Type B pancreatic cell (in vitro differentiated cells): ENCODE results near the gene MCRIP2. TPM values are rescaled to one million over a fixed set of nuclear protein-coding genes. Genes with fewer than 3 reads are reported as not detected.

Experiments used
- DNase-seq: peaks from one replicate; pipeline ENCODE4 v3.0.0; 2021; ENCODE audit warnings: mixed read lengths; ENCODE audit not compliant: unreplicated experiment; ENCODE audit errors: extremely low spot score
- H3K27ac Mint-ChIP-seq: 2 replicates; pipeline ENCODE4 v1.8.0; 2021; ENCODE audit warnings: mild to moderate bottlenecking, mixed read lengths
- H3K27me3 Mint-ChIP-seq: 2 replicates; pipeline ENCODE4 v1.8.0; 2021; ENCODE audit warnings: mixed read lengths
- H3K36me3 Mint-ChIP-seq: 2 replicates; pipeline ENCODE4 v1.8.0; 2021; ENCODE audit warnings: mixed read lengths
- H3K4me1 Mint-ChIP-seq: one replicate; pipeline ENCODE4 v1.8.0; 2021; ENCODE audit warnings: mixed read lengths; ENCODE audit not compliant: unreplicated experiment
- H3K4me3 Mint-ChIP-seq: 2 replicates; pipeline ENCODE4 v1.8.0; 2021; ENCODE audit warnings: mild to moderate bottlenecking, mixed read lengths
- H3K9me3 Mint-ChIP-seq: 2 replicates; pipeline ENCODE4 v1.8.0; 2021; ENCODE audit warnings: mixed read lengths
- total RNA-seq: library from RNA; stranded (reverse); gene quantifications from 2 replicates; pipeline ENCODE4 v1.2.1, GENCODE V29; 2021; ENCODE audit warnings: low replicate concordance
- TF ChIP-seq, protein P1 (sequence below): fragments of 200-600 bp; sonication (generic); conservative IDR thresholded peaks from 2 replicates; pipeline ENCODE4 v1.5.0; 2021; ENCODE audit warnings: antibody characterized with exemption, mild to moderate bottlenecking

The MCRIP2 gene
- total RNA-seq, 1 donor from 2014 or later, result 36.8 TPM

DNA sequence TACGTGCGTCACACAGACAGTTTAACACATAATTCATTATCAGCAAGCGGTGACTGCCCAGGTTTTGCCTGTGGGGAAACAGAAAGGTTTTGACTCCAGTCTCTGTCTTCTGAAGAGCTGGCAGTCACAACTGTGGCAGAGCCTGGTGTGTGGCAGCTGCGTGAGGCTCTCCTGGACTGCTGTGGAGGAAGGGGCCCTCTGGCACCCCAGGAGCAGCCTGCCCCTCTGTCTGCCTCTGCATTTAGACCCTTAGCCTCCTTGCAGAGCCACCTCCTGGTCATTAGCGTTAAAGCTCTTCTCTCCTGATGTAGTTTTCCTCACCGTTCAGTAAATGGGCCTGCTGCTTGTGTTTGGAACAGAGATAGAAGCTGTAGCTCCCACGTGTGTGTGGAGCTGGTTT lies 40.8 kb upstream of the MCRIP2 start:
- Mint-ChIP-seq H3K36me3 (peaks cover 17% of the 10 kb centered on the region), H3K9me3 (no peaks in the 10 kb centered on the region), H3K4me3 (no peak overlapping the region), H3K4me1 (peaks cover 4% of the 10 kb centered on the region), H3K27me3 (no peaks in the 10 kb centered on the region), H3K27ac (no peak overlapping the region)
- TF ChIP-seq, protein P1, sequence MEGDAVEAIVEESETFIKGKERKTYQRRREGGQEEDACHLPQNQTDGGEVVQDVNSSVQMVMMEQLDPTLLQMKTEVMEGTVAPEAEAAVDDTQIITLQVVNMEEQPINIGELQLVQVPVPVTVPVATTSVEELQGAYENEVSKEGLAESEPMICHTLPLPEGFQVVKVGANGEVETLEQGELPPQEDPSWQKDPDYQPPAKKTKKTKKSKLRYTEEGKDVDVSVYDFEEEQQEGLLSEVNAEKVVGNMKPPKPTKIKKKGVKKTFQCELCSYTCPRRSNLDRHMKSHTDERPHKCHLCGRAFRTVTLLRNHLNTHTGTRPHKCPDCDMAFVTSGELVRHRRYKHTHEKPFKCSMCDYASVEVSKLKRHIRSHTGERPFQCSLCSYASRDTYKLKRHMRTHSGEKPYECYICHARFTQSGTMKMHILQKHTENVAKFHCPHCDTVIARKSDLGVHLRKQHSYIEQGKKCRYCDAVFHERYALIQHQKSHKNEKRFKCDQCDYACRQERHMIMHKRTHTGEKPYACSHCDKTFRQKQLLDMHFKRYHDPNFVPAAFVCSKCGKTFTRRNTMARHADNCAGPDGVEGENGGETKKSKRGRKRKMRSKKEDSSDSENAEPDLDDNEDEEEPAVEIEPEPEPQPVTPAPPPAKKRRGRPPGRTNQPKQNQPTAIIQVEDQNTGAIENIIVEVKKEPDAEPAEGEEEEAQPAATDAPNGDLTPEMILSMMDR, result peak; percentile 30
- no peak for DNase-seq

DNA sequence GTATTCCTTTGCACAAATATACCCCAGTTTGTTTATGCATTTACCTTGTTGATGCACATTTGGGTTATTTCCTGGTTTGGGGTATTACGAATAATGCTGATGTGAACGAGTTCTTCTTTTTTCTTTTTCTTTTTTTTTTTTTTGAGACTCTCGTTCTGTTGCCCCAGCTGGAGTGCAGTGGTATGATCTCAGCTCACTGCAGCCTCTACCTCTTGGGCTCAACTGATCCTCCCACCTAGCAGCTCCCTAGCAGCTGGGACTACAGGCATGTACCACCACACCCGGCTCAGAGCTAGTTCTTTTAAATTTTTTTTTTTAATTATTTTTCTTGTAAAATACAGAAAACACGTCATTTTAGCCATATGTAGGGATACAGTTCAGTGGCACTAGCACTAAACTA lies 37.7 kb upstream of the MCRIP2 start:
- Mint-ChIP-seq H3K4me1 (peaks cover 9% of the 10 kb centered on the region), H3K27ac (no peak overlapping the region), H3K9me3 (no peaks in the 10 kb centered on the region), H3K27me3 (no peaks in the 10 kb centered on the region), H3K36me3 (peaks cover 12% of the 10 kb centered on the region), H3K4me3 (no peak overlapping the region)
- DNase-seq, result no peak
- TF ChIP-seq, protein P1, result no peak

DNA sequence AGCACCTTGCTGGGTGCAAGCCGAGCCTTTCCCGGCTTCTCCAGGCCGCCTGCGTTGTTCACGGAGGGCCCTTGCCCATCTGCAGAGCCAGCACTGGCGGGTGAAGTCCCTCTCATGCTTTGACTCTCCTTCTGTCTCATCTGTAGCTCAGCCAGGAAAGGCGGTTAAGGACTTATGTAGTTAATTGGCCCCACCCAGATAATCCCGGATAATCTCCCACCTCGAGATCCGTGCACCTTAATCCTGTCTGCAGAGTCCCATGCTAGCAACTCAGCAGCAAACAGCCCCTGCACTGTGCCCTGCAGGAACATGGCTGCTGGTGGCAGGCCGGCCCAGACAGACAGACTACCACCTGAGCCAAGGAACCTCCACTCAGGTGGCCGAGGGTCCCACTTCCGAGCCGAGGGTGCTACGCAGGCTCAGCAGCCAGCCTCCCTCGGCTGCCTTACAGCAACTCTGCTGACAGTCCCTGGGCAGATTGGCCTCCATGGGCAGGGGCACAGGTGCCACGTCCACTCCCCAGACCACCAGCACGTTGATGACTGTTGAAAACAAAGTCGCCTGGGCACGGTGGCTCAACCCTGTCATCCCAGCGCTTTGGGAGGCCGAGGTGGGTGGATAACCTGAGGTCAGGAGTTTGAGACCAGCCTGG lies 34.8 kb upstream of the MCRIP2 start:
- H3K27me3 Mint-ChIP-seq, result no peaks in the 10 kb centered on the region
- no peak overlapping the region for H3K4me3 Mint-ChIP-seq
- TF ChIP-seq, protein P1, result no peak
- no peak overlapping the region for H3K27ac Mint-ChIP-seq
- peaks cover 13% of the 10 kb centered on the region for H3K4me1 Mint-ChIP-seq
- no peak for DNase-seq
- H3K9me3 Mint-ChIP-seq, result no peaks in the 10 kb centered on the region
- H3K36me3 Mint-ChIP-seq, result peaks cover 12% of the 10 kb centered on the region

DNA sequence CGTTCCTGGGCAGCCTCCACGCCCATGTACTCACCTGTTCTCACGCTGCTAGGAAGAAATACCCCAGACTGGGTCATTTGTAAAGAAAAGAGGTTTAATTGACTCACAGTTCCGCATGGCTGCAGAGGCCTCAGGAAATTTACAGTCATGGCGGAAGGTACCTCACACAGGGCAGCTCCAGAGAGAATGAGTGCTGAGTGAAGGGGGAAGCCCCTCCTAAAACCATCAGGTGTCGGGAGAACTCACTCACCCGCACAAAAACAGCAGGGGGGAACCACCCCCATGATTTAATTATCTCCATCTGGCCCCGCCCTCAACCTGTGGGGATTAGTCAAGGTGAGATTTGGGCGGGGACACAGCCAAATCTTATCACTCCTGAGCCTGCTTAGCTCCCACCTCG lies 33.6 kb upstream of the MCRIP2 start:
- H3K4me1 Mint-ChIP-seq, result peaks cover 13% of the 10 kb centered on the region
- no peak for DNase-seq
- H3K27me3 Mint-ChIP-seq, result no peaks in the 10 kb centered on the region
- no peak overlapping the region for H3K27ac Mint-ChIP-seq
- H3K36me3 Mint-ChIP-seq, result peaks cover 11% of the 10 kb centered on the region
- H3K9me3 Mint-ChIP-seq, result no peaks in the 10 kb centered on the region
- H3K4me3 Mint-ChIP-seq, result no peak overlapping the region
- TF ChIP-seq, protein P1, result no peak

DNA sequence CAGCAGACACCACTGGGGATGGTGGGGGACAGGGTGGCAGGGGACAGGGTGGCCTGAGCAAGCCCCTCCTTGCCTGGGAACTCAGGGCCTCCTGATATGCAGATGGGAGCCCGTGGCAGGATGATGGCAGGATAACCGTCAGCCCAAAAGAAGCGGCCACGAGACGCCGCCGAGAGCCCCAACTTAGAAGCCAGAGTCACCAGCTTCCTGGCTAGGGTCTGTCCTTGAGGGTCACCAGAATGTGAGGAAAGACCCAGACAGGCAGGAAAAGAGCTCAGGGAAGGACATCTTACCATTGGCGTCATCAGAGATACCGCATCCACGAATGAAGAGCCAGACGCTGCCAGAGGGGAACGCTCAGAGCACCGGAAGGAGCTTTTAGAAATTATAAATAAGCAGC lies 32.3 kb upstream of the MCRIP2 start:
- H3K4me3 Mint-ChIP-seq, result no peak overlapping the region

More for the DNA sequence above, 32.3 kb upstream of the MCRIP2 start:
- Mint-ChIP-seq H3K27me3 (no peaks in the 10 kb centered on the region), H3K36me3 (peaks cover 14% of the 10 kb centered on the region), H3K4me1 (peaks cover 9% of the 10 kb centered on the region), H3K9me3 (no peaks in the 10 kb centered on the region), H3K27ac (no peak overlapping the region)
- no peak for DNase-seq
- TF ChIP-seq, protein P1, result no peak
